Renal cortical epithelial cell (primary cell): Measurements from ENCODE around the gene CRYBG2. TPM values are rescaled to one million over a fixed set of nuclear protein-coding genes. Genes with fewer than 3 reads are reported as not detected.
A peak's percentile ranks its signal among the peaks of the same experiment; 100 is the strongest.
"Not testable (repeated sequence)": the region's sequence is repeated elsewhere in the genome, so short reads cannot be mapped to it uniquely, and the experiment has no call there.

ENCODE experiments used
- DNase-seq: peaks from one replicate; pipeline ENCODE4 v3.0.0-alpha.2; 2011; ENCODE audit warnings: low read depth
- total RNA-seq: library from RNA; depleted of rRNA; stranded (reverse); fragments of >200 nt; gene quantifications from 2 replicates; pipeline ENCODE4 v1.2.3, GENCODE V29; 2014

CRYBG2 gene, protein sequence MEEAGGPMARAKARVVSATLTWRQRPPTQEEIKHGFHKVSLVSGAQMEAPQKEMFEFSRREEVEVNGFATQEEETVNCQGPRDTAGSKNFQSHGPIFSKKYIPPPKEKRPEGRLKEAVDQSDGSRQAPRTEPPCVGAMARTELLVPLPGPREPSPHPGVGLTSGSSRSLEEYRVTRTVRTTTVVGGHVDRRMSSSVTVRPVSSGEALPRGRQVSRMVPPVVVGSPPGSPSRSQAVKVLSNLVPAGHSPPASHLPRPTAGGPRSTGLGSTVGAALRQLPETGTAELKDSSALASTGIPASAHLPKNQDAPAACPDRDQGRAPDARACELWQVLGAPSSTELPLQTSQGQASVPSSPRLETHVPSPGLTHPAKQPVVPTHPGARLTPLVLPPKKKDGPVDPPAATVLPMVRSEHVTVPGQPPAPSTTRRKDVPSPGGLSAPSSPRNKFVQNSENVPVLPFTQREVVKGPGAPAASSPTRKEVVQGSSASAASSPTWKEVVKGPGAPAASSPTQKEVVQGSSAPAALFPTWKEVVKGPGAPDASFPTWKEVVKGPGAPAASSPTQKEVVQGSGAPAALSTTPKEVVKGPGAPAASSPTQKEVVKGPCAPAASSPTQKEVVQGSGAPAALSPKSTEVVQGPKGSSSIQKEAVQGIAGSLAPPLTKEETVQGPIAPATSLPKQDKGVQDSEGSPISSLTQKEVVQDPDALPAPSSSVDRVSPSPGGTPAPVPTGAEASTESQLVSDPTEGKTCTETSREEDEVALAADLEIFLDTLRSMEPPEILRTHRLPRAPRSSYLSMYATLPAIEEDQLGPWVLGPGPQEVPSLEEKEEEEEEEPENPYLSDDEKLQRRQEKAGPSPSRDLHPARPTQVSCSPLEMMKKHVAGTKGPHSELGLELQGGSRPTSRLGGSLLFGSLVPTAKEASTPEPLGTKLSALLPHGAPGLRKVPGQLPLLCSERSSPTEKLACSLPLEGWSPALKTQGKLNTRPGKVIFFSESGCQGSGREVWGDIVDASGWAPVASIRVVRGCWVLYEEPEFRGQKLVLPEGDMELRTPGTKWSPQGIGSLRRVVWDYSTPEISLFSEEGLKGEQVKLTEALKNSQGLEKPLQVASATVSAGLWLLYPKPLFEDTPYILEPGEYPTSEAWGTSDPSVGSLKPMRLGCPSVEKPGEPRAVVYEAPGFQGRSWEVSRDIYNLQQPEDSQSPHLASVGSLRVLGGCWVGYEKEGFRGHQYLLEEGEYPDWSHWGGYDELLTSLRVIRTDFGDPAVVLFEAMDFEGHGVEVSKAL (N-terminal part only)
- total RNA-seq, result 0.35 and 7.1 TPM in 2 replicates

DNA sequence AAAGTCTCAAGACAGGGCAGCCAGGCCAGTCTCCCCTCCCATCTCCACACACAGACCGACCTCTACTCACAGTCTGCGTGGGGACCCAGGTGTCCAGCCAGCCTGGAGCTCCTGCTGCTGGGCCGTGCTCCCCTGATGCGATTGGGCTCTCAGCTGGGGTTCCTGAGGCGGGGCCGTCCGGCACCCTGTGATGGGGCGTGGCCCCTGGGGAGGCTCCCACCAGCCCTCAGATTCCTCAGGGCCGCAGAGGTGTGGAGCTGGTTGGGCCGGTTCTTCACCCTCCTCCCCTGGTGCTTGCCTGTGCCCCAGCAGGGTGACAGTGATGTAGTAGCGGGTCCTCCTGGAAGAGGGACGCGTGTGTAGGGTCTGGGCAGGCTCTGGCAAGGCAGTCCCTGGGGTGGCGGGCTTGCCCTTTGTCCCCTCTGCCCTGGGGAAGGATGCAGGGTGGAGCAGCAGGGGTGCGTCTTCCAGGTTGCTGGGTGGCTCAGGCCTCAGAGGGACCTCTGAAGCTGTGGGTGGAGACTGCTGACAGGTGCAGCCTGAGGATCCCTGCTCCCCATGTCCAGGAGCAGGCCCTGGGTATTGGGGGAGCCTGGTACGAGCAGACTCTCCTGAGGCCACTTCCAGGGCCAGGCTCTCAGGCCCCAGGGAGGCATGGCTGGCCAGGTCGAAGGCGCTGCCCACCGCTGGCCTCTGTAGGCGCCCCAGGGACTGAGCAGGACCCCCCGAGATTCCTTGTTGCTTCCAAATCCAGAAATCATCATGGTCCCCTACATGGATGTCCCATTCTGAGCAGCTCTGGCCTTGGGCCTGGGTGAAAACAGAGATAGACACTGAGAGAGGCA, at the start of gene CRYBG2:
TSS of gene CRYBG2 (minus strand) at position 155 of the 845 bp plus-strand sequence. CDS start 7,473 bp downstream, outside the sequence.
- DNase-seq, result no peak

DNA sequence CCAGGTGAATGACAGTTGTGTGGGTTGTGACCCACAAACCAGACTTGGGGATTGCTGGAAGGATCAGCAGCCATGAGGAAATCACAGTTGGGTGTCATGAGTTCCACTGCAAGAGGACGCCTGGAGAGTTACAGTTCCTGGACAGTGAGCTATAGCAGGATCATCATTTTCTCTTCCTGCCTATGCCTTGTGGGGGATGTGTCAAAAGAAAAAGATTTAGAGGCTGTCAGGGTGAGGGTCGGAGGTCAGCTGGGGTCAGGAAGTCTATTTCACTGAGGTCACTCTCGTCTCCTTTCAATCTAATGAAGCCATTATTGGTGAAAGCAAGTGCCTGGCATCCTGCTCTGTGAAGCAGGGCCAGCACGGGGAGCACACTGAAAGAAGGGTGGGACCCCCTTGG, 49.7 kb upstream of the CRYBG2 start:
- no peak for DNase-seq

DNA sequence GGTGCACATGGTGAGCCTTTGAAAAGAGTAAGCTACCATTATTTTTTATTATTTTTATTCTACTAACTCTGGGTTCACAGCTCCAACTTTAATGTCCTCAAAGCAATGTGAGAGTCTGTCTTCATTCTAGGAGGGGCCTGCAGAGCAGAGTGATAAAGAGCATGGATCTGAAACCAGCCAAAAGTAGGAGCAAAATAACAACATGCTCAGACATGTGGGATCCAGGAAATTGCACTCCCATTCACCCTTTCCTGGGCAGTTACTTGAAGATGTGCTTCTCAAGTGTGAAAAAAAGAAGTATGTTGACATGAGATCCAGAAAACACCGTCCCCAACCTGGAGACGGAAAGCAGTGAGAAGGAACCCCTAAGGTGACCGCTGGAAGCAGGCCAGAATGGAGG, 48.0 kb upstream of the CRYBG2 start:
- DNase-seq, result no peak

- DNase-seq, result no peak
Observed at GRCh38 chr1:26399034-26399433, 45.1 kb upstream of the CRYBG2 start.

- DNase-seq, result no peak
Observed at GRCh38 chr1:26395754-26396153, 41.8 kb upstream of the CRYBG2 start.

DNA sequence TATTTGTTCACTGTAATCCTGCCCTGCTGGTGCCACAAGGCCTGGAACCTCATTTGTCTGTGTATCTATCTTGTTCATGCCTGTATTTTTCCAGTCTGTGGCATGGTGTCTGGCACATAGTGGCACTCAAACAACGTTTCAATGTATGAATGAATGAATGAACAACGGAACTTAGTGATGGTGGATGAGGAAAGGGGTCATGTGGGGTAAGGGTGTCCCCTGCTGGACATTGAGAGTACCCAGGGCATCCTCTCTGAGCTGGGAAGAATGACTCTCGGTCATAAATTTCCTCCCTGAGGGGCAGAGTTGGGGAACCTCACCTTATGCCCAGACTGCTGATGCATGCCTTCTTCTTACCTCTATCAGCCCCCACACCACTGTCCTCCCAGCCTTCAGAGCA, 37.5 kb upstream of the CRYBG2 start:
- peak; percentile 50 for DNase-seq

- DNase-seq, result no peak
Observed at GRCh38 chr1:26389604-26390247, 35.8 kb upstream of the CRYBG2 start.

DNA sequence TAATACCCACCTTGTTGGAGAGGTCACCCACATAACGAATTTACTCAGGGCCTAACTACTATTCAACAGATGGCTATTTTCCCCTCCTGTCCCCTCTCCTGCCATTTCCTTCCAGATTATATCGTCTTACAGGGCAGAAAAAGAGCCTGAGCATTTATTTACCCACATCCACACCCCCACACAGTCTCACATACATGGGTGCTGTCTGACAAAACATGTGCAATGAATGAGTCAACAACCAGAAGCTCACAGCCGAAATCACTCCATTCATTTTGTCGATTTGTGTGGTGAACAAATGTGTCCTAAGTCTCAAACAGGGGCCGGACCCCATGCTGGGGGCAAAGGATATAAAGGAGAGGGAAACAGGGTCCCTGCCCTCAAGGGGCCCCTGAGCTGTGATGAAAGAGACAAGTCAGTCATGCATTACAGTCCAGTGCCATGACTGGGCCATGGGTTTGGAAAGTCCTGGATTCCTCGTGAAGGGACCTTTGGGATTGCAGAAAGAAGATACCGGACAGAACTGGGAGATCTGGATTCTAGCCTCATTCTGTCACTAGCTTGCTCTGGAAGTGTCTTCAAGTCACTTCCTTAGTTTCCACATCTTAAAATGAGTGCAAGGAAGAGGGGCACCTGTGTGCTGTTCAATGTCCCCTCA, 35.0 kb upstream of the CRYBG2 start:
- DNase-seq, result peak; percentile 30

GRCh38 chr1:26387447-26387846, 33.5 kb upstream of the CRYBG2 start:
- peak; percentile 76 for DNase-seq

DNA sequence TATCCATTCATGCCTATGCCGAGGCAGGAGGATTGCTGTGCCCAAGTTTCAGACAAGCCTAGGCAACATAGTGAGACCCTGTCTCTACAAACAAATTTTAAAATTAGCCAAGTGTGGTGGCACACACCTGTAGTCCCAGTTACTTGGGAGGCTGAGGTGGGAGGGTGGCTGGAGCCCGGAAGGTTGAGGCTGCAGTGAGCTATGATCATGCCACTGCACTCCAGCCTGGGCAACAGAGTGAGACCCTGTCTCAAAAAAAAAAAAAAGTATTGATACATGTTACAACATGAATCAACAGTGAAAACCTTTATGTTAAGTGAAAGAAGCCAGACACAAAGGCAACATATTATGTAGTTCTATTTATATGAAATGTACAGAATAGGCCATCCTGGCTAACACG, 31.1 kb upstream of the CRYBG2 start:
- DNase-seq, result not testable (repeated sequence)

DNA sequence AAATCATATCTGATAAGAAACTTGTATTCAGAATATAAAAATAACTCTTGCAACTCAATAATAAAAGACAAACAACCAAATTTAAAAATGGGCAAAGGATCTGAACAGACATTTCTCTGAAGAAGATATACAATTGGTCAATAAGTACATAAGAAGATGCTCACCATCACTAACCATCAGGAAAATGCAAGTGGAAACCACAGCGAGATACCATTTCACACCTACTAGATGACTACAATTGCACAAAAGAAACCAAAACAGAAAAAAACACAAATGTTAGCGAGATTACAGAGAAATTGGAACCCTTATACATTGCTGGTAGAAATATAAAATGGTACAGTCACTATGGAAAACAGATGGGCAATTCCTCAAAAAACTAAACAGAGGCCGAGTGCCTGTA, 30.1 kb upstream of the CRYBG2 start:
- DNase-seq, result no peak

GRCh38 chr1:26378879-26379251, 24.9 kb upstream of the CRYBG2 start:
- no peak for DNase-seq

GRCh38 chr1:26378088-26378878, 24.4 kb upstream of the CRYBG2 start:
- peak; percentile 98 for DNase-seq

GRCh38 chr1:26376050-26376449, 22.1 kb upstream of the CRYBG2 start:
- no peak for DNase-seq

- no peak for DNase-seq
Observed at GRCh38 chr1:26375081-26375480, 21.2 kb upstream of the CRYBG2 start.

DNA sequence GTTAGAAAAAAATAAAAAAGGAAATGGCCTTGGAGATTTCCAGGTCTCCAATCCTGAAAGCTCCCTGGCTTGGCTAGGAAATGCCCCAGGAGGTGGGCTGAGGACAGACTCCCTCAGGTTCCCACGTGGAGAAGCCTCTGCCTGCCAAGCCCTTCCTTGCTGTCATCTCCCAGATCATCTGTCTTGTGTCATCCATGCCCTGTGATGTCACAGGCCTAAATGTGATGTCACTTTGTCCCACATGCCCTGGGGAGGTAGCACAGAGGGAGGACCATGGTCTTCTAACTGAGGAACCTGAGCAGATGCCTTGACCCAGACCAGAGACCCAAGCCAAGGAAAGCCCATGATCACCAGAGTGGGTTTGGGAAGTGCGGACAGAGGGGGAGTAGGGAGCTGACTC, 20.4 kb upstream of the CRYBG2 start:
- DNase-seq, result not testable (repeated sequence)

DNA sequence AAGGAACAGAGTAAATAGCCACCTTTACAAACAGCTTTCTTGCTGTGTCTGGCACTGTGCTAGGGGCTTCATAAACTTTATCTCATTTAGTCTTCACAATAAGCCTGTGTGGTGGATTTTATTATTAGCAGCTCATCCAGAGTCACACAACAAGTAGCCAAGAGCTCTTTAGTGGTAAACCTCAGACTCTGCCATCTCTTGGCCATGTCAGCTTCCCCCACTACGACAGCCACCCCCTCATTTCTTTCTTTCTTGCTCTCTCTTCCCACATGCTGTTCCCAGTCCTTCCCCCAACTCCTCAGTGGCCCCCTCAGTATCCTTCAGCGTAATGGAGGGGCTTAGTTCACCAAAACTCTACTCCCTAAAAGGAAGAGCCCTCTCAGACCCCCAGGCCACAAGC, 19.9 kb upstream of the CRYBG2 start:
- DNase-seq, result no peak

GRCh38 chr1:26373281-26373680, 19.4 kb upstream of the CRYBG2 start:
- no peak for DNase-seq

- DNase-seq, result not testable (repeated sequence)
Observed at GRCh38 chr1:26372611-26373010, 18.7 kb upstream of the CRYBG2 start, which contains the start of gene ZNF683. TSS of gene ZNF683 (minus strand) at chr1:26372750. CDS start at chr1:26368571, 4,179 bp downstream.
